Choroid plexus epithelial cell (primary cell): ENCODE results near the gene TBX5.

Source experiments
- DNase-seq: peaks from one replicate; pipeline ENCODE4 v3.0.0-alpha.2; 2010; ENCODE audit warnings: low read depth
- H3K4me3 ChIP-seq: 2 replicates; pipeline ENCODE4 v1.5.1; 2011; ENCODE audit warnings: low read depth, mild to moderate bottlenecking, control low read depth, low read length, moderate library complexity
- TF ChIP-seq, protein P1 (sequence below): conservative IDR thresholded peaks from 2 replicates; pipeline ENCODE4 v1.5.1; 2011; ENCODE audit warnings: low read depth, mild to moderate bottlenecking, control low read depth, inconsistent platforms, low read length, moderate library complexity

Gene TBX5

DNA sequence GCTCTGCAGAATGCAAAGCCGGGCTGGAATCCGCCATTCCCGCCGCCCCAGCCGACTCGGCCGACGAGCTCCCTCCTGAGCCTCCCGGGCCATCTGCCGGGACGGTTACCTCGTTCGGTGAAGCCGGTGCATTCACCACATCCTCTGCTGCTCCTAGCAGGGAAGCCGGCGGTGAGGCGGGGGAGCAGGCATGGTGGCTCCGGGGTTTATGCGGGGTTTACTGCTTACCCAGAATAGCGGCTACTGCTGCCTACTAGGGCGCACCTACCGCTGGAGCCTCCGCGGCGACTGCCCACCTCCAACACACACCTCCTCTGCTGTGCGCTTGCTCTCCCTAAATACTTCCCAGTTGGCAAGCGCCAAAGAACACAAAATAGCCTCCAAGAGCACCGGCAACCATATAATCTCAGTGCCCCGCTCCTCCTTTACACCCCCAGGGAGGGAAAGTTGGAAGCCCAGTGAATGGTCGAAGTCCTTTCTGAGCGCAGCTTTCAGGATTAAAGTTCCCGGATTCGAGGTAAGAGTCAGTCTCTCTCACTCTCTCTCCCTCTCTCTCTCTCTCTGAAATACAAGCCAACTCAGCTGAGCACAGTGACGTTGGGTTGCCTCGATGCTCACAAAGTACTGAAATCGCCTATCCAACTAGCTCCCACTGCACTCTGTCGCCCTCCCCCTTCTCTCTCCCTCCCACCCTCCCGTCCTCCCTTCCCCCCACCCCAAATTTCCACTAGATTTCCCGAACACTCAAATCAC is at the start of gene TBX5:
Gene TBX5 (minus strand): TSS at position 626 of the 753 bp plus-strand sequence. CDS start 2,246 bp downstream, outside the sequence.
- no peak for DNase-seq
- TF ChIP-seq, protein P1, sequence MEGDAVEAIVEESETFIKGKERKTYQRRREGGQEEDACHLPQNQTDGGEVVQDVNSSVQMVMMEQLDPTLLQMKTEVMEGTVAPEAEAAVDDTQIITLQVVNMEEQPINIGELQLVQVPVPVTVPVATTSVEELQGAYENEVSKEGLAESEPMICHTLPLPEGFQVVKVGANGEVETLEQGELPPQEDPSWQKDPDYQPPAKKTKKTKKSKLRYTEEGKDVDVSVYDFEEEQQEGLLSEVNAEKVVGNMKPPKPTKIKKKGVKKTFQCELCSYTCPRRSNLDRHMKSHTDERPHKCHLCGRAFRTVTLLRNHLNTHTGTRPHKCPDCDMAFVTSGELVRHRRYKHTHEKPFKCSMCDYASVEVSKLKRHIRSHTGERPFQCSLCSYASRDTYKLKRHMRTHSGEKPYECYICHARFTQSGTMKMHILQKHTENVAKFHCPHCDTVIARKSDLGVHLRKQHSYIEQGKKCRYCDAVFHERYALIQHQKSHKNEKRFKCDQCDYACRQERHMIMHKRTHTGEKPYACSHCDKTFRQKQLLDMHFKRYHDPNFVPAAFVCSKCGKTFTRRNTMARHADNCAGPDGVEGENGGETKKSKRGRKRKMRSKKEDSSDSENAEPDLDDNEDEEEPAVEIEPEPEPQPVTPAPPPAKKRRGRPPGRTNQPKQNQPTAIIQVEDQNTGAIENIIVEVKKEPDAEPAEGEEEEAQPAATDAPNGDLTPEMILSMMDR, result no peak
- H3K4me3 ChIP-seq, result no peak within 1 kb of the TSS

DNA sequence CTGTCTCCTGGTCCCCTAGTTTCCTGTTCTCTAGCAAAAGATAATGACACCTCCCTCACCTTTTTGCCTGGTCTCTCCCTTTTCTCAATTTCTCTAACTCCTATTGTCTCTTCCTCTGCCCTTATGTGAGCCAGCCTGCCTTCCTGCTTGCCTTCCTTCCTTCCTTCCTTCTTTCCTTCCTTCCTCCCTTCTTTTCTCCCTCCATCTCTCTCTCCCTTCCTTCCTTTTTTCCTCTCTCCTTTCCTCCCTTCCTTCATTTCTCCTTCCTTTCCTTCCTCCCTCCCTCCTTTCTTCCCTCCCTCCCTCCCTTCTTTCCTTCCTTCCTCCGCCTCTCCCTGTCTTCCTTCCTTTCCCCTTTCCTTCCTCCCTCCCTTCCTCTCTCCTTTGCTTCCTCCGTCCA is 45.7 kb upstream of the TBX5 start:
- no peak for DNase-seq
- TF ChIP-seq, protein P1, result no peak
- H3K4me3 ChIP-seq, result no peak overlapping the region

DNA sequence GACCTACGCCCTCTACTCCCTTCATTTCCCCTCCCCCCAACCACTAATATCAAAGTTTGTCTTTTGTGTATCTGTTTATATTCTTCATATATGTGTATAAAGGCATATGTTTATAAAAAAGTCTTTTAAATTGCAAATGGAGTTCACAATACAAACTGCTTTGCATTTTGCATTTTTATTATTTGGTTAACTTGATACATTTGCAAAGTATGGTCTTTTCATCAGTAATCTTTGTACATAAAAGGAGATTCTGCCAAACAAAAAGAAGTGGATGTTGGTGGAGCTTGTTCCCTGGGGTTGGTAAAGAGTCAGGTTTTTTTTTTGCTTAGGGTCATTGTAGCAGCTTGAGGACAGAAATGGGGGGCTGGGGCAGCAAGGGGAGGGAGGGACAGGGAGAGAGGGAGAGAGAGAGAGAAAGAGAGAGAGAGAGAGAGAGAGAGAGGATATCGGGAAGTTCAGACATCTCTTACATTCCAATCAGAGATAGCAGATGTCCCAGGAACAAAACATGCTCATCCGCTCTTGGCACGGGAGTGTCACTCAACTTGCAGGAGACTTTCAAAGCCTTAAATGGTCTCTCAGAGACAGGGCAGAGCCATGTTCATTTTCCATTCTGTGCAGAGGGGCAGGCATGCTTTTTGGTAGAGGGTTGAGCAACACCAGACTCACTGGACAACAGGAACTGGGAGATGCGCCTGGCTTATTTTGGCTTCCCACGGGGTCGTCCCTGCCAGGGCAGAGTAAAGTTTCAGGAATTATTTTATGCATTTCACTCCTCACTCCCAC is 44.8 kb upstream of the TBX5 start:
- TF ChIP-seq, protein P1, result no peak
- no peak for DNase-seq
- no peak overlapping the region for H3K4me3 ChIP-seq

DNA sequence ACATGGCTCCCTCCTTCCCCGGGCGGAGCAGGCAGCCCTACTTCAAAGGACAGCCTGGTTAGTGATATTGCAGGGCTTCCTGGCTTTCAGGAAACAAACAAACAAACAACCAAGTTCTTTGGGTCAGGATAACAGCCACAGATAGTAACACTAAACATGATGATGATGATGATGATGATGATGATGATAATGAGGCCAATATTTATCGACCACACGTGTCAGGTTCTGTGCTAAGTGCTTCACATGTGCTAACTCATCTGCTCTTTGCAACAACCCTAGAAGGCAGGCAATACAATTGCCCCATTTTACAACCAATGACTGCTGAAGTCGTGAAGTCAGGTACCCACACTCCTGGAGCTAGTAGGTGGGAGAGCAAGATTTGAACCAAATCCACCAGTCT is 44.1 kb upstream of the TBX5 start:
- TF ChIP-seq, protein P1, result no peak
- DNase-seq, result no peak
- H3K4me3 ChIP-seq, result no peak overlapping the region

DNA sequence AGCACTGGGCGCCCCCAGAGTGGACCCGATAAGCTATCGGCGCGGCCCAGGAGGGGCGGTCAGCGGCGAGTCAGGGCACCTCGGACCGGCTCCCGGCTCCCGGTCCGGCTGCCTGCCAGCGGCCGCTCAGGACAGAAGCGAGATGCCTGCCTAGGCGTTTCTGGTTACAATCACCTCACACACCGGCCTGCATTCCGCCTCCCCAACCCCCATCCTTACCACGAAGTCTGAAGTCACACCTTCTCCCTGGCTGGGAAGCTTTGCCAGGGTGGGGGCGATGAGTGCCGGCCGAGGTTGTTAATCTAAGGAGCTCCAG is 42.6 kb upstream of the TBX5 start:
- no peak for DNase-seq
- TF ChIP-seq, protein P1, result no peak
- H3K4me3 ChIP-seq, result no peak overlapping the region

DNA sequence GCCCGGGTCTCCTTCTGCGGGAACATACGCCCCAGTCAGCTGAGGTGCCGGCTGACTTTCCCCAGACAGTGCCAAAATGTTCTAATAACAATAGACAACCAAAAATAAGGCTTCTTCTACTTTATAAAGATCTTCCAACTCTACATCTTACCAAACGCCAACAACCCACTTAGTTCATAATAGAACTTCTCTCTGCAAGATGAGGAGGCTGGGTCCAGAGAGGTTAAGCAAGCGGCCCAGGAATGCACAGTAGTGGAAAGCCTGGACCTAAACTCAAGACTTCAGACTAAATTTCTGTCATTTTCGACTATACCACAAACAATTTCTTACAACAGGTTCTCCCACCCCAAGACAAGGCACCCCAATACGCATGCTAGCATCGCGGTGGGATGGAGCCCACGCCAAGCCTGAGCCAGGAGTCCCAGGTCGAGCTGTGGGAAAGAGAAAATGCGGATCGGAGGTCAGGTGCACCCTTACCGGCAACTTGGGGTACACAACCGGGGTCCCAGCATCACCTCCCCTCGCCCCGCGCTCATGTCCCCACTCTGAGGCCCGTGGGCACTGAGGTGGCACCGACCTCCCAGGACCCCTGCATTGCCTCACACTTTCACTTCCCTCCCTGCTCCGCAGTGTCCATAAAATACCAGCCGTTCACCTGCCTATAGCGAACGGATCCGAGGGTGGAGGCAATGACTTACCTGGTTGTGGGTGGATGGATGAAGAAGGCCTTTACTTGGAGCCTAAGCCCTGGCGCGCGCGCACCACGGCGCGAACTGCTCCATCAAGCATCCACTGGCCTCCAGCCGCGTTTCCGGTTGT is 42.1 kb upstream of the TBX5 start:
- TF ChIP-seq, protein P1, result no peak
- DNase-seq, result no peak
- no peak overlapping the region for H3K4me3 ChIP-seq
